Measurements from ENCODE around the gene SCN9A. TPM values are rescaled to one million over a fixed set of nuclear protein-coding genes. Genes with fewer than 3 reads are reported as not detected.

The SCN9A gene
- total RNA-seq, 1 donor from 2014 or later = 1.8 TPM

- DNase-seq (ENCODE audit: missing footprints) (no peak), ATAC-seq (no peak)
- intact Hi-C loops (cut with DNase I) = no loop called here
Observed at GRCh38 chr2:166156985-166157490, 218.7 kb downstream of the SCN9A start.

- DNase-seq (ENCODE audit: missing footprints) = no peak
- intact Hi-C loops (cut with DNase I) = no loop called here
- no peak for ATAC-seq
Observed at GRCh38 chr2:166155589-166155988, 220.2 kb downstream of the SCN9A start.

GRCh38 chr2:166154685-166155338 is 220.9 kb downstream of the SCN9A start:
- DNase-seq (ENCODE audit: missing footprints) (no peak), ATAC-seq (no peak)
- intact Hi-C loops (cut with DNase I) = no loop called here

DNA sequence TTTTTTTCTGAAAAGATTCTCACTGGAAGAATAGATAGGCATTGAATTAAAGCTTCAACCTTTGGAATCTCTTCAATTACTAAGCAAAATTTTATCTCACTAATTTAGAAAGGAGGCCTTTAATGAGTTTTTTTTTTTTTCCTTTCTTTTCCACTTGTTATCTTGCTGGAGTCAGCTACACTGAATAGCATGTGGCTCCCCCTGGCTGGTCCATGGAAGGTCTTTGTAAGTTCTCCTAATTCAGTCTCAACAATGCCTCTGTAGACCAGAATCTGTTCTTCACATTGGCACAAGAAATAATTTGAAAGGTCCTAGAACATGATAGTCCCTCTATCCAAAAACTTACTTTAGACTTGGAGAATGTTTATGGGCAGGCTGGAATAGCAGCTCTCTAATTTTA is 223.7 kb downstream of the SCN9A start:
- intact Hi-C loops (cut with DNase I) = no loop called here
- no peak for ATAC-seq
- DNase-seq (ENCODE audit: missing footprints) = no peak

- peak; percentile 93 for ATAC-seq
- intact Hi-C loops (cut with DNase I) = no loop called here
- peak; percentile 45 for DNase-seq (ENCODE audit: missing footprints)
Observed at GRCh38 chr2:166148500-166149400, 227.0 kb downstream of the SCN9A start.

DNA sequence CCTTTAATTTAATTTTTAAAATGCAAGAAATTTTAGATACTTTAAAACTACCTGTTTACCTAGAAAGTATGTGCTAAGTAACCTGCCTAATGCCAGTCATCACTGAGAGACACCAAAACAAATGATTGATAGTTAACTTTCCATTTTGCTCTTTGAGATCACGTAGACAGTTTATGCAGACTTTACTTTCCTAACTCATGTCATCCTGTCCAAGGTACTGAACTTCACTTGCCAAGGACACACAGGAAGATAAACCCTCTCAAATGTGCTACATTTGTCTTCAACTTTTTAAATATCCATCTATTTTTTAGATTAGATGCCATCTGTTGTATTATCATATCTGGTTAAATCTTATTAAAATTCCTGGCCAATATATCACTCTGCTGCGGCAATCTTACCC is 227.9 kb downstream of the SCN9A start:
- DNase-seq (ENCODE audit: missing footprints) (no peak), ATAC-seq (no peak)
- intact Hi-C loops (cut with DNase I) = no loop called here

Other genes with a start within 250 kb of the SCN9A start
- gene SCN1A, start 247.9 kb downstream of the SCN9A start, total RNA-seq = 0.38 TPM
- 35.4 TPM for gene SCN7A, start 118.3 kb upstream of the SCN9A start, total RNA-seq